Vagina (tissue), 2 donors: ENCODE results near the gene NPY4R.
"Not testable (repeated sequence)": the region's sequence is repeated elsewhere in the genome, so short reads cannot be mapped to it uniquely, and the experiment has no call there.

ENCODE experiments used
- CTCF ChIP-seq, 3 experiments: fragments of 450-650 bp in 2 of 3; fragments of 200-600 bp in 1 of 3; sonication (generic) in 1 of 3; IDR thresholded peaks; one replicate each; pipeline ENCODE4 v1.5.1; 2017 to 2019; ENCODE audit warnings: antibody characterized with exemption in 3 of 3, mild to moderate bottlenecking in 2 of 3, moderate library complexity in 2 of 3
- POLR2A ChIP-seq, 2 donors: fragments of 450-650 bp; IDR thresholded peaks; one replicate each; pipeline ENCODE4 v1.6.1; 2017; ENCODE audit warnings: antibody characterized with exemption in 2 of 2, mild to moderate bottlenecking in 2 of 2, moderate library complexity in 2 of 2
- POLR2AphosphoS5 ChIP-seq, 2 donors: sonication (generic); formaldehyde crosslinking; IDR thresholded peaks; one replicate each; pipeline ENCODE4 v1.9.0; 2017; ENCODE audit warnings: antibody characterized with exemption in 2 of 2, mild to moderate bottlenecking in 2 of 2, low read depth in 1 of 2; ENCODE audit not compliant: insufficient read depth in 1 of 2

GRCh38 chr10:46459579-46459978 lies 6.2 kb downstream of the NPY4R start:
- TF ChIP-seq CTCF (IDR thresholded peaks at IDR 0.05); POLR2AphosphoS5 (IDR thresholded peaks at IDR 0.05; ENCODE audit: insufficient read depth in 1 of 2, low read depth in 1 of 2); POLR2A (IDR thresholded peaks at IDR 0.05): not testable (repeated sequence)
